Measurements from ENCODE around the gene CRIP2. TPM values are rescaled to one million over a fixed set of nuclear protein-coding genes. Genes with fewer than 3 reads are reported as not detected.

Gene CRIP2
- total and polyA plus RNA-seq, 2 experiments from 2014 or later: 3.4 to 9.6 TPM

DNA sequence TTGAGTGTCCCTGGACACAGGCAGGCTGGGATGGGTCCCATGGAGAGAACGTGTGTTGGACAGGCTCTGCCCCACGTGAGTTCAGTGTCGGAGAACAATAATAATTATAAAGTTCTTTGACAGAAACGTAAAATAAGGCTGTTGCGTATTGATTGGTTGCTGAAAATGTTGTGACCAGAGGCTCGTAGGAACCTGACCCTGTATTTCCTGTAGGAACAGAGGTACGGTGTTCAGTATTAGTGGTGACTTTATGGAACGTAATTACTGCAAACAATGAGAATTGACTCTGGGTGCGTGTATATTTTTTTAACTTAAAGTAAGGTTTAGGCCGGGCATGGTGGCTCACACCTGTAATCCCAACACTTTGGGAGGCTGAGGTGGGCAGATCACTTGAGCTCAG is 47.2 kb upstream of the CRIP2 start (continued):
- TF ChIP-seq REST (IDR thresholded peaks at IDR 0.05; ENCODE audit: unreplicated experiment) (no peak), NANOG (IDR thresholded peaks at IDR 0.05; ENCODE audit: borderline replicate concordance) (no peak), POLR2AphosphoS5 (IDR thresholded peaks at IDR 0.05; ENCODE audit: low read depth) (no peak), ETS1 (IDR thresholded peaks at IDR 0.05) (no peak), JUNB (IDR thresholded peaks at IDR 0.05; ENCODE audit: unreplicated experiment) (no peak), ZNF114 (CRISPR knock-in tag; IDR thresholded peaks at IDR 0.05) (no peak), EZH2phosphoT487 (IDR thresholded peaks at IDR 0.05; ENCODE audit: unreplicated experiment) (no peak)

GRCh38 chr14:105427936-105428485 is 46.6 kb upstream of the CRIP2 start:
- Histone ChIP-seq H3F3A (replicated peaks; ENCODE audit: low read depth) (0 out of 2 replicates have a peak, but pooled peaks cover 2% of the 10 kb centered on the region), H3K27me3 (ENCODE audit: insufficient read depth) (no peaks in the 10 kb centered on the region), H3K36me3 (ENCODE audit: insufficient read depth) (no peaks in the 10 kb centered on the region), H4K20me1 (replicated peaks; ENCODE audit: insufficient read depth) (peaks cover 86% of the 10 kb centered on the region), H2AFZ (no peak overlapping the region), H3K27ac (ENCODE audit: low read depth) (no peak overlapping the region), H3K4me1 (ENCODE audit: insufficient read depth) (peaks cover 3% of the 10 kb centered on the region; the same call in 1 of the 2 replicates), H3K4me3 (no peak overlapping the region), H3K4me2 (no peak overlapping the region), H3K9me2 (ENCODE audit: insufficient read depth) (no peaks in the 10 kb centered on the region), H3K79me2 (replicated peaks; ENCODE audit: insufficient read depth) (peaks cover 98% of the 10 kb centered on the region)
- ATAC-seq (no peak), DNase-seq (ENCODE audit: low spot score) (no peak)
- Mint-ChIP-seq H3K36me3 (ENCODE audit: low read depth) (peaks cover 51% of the 10 kb centered on the region), H3K27ac (no peak overlapping the region), H3K4me1 (peaks cover 3% of the 10 kb centered on the region), H3K9me3 (no peaks in the 10 kb centered on the region; the same call in 2 of the 3 replicates), H3K4me3 (no peak overlapping the region), H3K27me3 (ENCODE audit: insufficient read depth, low read depth, poor library complexity) (peaks cover 2% of the 10 kb centered on the region)
- TF ChIP-seq, protein P1, sequence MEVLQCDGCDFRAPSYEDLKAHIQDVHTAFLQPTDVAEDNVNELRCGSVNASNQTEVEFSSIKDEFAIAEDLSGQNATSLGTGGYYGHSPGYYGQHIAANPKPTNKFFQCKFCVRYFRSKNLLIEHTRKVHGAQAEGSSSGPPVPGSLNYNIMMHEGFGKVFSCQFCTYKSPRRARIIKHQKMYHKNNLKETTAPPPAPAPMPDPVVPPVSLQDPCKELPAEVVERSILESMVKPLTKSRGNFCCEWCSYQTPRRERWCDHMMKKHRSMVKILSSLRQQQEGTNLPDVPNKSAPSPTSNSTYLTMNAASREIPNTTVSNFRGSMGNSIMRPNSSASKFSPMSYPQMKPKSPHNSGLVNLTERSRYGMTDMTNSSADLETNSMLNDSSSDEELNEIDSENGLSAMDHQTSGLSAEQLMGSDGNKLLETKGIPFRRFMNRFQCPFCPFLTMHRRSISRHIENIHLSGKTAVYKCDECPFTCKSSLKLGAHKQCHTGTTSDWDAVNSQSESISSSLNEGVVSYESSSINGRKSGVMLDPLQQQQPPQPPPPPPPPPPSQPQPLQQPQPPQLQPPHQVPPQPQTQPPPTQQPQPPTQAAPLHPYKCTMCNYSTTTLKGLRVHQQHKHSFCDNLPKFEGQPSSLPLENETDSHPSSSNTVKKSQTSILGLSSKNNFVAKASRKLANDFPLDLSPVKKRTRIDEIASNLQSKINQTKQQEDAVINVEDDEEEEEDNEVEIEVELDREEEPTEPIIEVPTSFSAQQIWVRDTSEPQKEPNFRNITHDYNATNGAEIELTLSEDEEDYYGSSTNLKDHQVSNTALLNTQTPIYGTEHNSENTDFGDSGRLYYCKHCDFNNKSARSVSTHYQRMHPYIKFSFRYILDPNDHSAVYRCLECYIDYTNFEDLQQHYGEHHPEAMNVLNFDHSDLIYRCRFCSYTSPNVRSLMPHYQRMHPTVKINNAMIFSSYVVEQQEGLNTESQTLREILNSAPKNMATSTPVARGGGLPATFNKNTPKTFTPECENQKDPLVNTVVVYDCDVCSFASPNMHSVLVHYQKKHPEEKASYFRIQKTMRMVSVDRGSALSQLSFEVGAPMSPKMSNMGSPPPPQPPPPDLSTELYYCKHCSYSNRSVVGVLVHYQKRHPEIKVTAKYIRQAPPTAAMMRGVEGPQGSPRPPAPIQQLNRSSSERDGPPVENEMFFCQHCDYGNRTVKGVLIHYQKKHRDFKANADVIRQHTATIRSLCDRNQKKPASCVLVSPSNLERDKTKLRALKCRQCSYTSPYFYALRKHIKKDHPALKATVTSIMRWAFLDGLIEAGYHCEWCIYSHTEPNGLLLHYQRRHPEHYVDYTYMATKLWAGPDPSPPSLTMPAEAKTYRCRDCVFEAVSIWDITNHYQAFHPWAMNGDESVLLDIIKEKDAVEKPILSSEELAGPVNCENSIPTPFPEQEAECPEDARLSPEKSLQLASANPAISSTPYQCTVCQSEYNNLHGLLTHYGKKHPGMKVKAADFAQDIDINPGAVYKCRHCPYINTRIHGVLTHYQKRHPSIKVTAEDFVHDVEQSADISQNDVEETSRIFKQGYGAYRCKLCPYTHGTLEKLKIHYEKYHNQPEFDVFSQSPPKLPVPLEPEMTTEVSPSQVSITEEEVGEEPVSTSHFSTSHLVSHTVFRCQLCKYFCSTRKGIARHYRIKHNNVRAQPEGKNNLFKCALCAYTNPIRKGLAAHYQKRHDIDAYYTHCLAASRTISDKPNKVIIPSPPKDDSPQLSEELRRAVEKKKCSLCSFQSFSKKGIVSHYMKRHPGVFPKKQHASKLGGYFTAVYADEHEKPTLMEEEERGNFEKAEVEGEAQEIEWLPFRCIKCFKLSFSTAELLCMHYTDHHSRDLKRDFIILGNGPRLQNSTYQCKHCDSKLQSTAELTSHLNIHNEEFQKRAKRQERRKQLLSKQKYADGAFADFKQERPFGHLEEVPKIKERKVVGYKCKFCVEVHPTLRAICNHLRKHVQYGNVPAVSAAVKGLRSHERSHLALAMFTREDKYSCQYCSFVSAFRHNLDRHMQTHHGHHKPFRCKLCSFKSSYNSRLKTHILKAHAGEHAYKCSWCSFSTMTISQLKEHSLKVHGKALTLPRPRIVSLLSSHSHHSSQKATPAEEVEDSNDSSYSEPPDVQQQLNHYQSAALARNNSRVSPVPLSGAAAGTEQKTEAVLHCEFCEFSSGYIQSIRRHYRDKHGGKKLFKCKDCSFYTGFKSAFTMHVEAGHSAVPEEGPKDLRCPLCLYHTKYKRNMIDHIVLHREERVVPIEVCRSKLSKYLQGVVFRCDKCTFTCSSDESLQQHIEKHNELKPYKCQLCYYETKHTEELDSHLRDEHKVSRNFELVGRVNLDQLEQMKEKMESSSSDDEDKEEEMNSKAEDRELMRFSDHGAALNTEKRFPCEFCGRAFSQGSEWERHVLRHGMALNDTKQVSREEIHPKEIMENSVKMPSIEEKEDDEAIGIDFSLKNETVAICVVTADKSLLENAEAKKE (CRISPR knock-in tag; IDR thresholded peaks at IDR 0.05): no peak
- TF ChIP-seq JUNB (IDR thresholded peaks at IDR 0.05; ENCODE audit: unreplicated experiment): no peak

All from GM23338 (cell line).